DMS 273 treated with DMSO at 0.1 percent for 48 hours (cell line): ENCODE data around the gene HNRNPCL2.
"Not testable (repeated sequence)": the region's sequence is repeated elsewhere in the genome, so short reads cannot be mapped to it uniquely, and the experiment has no call there.

Source experiments
- DNase-seq: peaks from one replicate; lab custom pipeline; 2025; lab: John Stamatoyannopoulos, UW

HNRNPCL2 gene

GRCh38 chr1:13116754-13117153, at the start of gene HNRNPCL2:
TSS of gene HNRNPCL2 (minus strand) at chr1:13116854. CDS start at chr1:13116400, 454 bp downstream.
- DNase-seq: not testable (repeated sequence)

GRCh38 chr1:13165531-13165930, 48.9 kb upstream of the HNRNPCL2 start, which contains the start of gene HNRNPCL4:
TSS of gene HNRNPCL4 (minus strand) at chr1:13165631. CDS start at chr1:13165467, 164 bp downstream.
- DNase-seq: not testable (repeated sequence)

- not testable (repeated sequence) for DNase-seq
These were observed 39.3 kb upstream of the HNRNPCL2 start, which contains the start of gene PRAMEF26 for GRCh38 chr1:13155909-13156308. TSS of gene PRAMEF26 (minus strand) at chr1:13156009. CDS start at chr1:13153095, 2,914 bp downstream.

GRCh38 chr1:13070474-13070873, 46.2 kb downstream of the HNRNPCL2 start, which contains the start of gene PRAMEF25:
TSS of gene PRAMEF25 (plus strand) at chr1:13070774. CDS start at chr1:13073694, 2,920 bp downstream.
- DNase-seq: not testable (repeated sequence)
